ENCODE data around the gene SLC66A1. TPM values are rescaled to one million over a fixed set of nuclear protein-coding genes. Genes with fewer than 3 reads are reported as not detected.
"Not testable (repeated sequence)": the region's sequence is repeated elsewhere in the genome, so short reads cannot be mapped to it uniquely, and the experiment has no call there.

SLC66A1 gene
- total RNA-seq, 2 experiments from 2014 or later: 3.6 TPM

DNA sequence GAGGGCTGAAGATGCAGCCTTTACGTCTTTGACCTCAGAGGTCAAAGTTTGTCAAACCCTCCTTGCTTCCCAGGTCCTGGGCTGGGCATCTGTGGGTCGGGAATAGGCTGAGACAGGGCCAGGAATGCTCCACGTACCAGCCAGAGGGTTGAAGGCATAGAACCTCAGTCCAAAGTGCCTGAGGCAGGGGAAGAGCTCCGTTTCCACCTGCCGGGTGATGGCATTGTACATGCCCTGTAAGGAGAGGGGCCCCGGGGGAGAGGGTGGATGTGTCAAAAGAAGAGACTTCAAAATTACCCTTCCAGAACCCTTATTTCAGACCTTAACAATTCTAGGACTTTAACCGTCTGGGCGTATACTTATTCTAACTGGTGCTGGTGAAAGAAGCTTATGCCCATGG is 27.2 kb upstream of the SLC66A1 start:
- Mint-ChIP-seq H3K9me3 (no peaks in the 10 kb centered on the region), H3K27ac (no peak overlapping the region), H3K36me3 (ENCODE audit: low read depth) (no peaks in the 10 kb centered on the region), H3K4me3 (no peak overlapping the region), H3K27me3 (peaks cover 14% of the 10 kb centered on the region), H3K4me1 (ENCODE audit: low read depth) (peaks cover 3% of the 10 kb centered on the region)
- ChIA-PET POLR2A (no interaction called here), CTCF (no interaction called here)
- TF ChIP-seq, protein P1, sequence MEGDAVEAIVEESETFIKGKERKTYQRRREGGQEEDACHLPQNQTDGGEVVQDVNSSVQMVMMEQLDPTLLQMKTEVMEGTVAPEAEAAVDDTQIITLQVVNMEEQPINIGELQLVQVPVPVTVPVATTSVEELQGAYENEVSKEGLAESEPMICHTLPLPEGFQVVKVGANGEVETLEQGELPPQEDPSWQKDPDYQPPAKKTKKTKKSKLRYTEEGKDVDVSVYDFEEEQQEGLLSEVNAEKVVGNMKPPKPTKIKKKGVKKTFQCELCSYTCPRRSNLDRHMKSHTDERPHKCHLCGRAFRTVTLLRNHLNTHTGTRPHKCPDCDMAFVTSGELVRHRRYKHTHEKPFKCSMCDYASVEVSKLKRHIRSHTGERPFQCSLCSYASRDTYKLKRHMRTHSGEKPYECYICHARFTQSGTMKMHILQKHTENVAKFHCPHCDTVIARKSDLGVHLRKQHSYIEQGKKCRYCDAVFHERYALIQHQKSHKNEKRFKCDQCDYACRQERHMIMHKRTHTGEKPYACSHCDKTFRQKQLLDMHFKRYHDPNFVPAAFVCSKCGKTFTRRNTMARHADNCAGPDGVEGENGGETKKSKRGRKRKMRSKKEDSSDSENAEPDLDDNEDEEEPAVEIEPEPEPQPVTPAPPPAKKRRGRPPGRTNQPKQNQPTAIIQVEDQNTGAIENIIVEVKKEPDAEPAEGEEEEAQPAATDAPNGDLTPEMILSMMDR (IDR thresholded peaks at IDR 0.05): no peak
- DNase-seq: no peak
- intact Hi-C loops (cut with micrococcal nuclease): no loop called here
- no peak for ATAC-seq

DNA sequence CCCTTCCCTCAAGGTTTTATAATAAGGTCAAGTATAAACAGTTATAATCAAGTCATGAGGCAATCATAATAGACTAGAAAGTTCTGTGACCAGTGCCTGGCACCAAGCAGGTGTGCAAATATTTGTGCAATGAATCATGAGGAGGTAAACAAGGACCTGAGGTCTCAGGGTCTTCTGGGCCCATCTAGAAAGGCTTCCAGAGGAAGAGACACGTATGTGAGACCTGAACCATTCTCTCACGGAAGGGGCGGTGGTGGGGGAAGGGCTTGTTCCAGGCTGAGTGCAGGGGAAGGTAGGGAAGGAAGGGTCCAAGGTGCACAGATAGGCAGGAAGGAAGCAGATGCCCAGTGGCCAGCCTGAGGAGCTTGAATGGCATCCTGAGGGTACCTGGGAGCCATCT is 26.8 kb upstream of the SLC66A1 start:
- POLR2A ChIA-PET; DNase-seq; intact Hi-C loops (cut with micrococcal nuclease); H3K27ac Mint-ChIP-seq; H3K9me3 Mint-ChIP-seq; ATAC-seq; H3K4me3 Mint-ChIP-seq; H3K4me1 Mint-ChIP-seq (ENCODE audit: low read depth); CTCF ChIA-PET; H3K36me3 Mint-ChIP-seq (ENCODE audit: low read depth): not testable (repeated sequence)
- H3K27me3 Mint-ChIP-seq: peaks cover 14% of the 10 kb centered on the region

DNA sequence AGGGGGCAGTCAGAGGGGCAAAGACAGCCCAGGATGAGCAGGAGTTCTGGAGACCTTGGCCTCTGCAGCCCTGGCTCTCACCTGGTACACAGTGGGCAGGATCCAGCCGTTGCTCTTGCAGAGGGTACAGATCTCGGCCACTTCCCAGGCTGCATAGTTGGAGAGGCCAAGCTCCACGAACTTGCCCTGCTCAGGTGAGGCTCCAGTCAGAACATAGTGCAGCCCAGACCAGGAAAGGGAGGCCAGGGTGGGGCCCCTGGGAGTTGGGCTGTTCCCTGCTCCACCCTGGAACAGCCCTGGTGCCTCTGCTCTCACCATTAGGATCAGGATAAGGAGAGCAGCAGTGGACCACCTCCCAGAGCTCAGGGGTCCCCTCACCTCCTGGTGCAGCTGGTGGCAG is 26.3 kb upstream of the SLC66A1 start:
- H3K9me3 Mint-ChIP-seq; DNase-seq; H3K36me3 Mint-ChIP-seq (ENCODE audit: low read depth); H3K4me3 Mint-ChIP-seq; POLR2A ChIA-PET; CTCF ChIA-PET; H3K27ac Mint-ChIP-seq; ATAC-seq; intact Hi-C loops (cut with micrococcal nuclease); H3K4me1 Mint-ChIP-seq (ENCODE audit: low read depth): not testable (repeated sequence)
- H3K27me3 Mint-ChIP-seq: peaks cover 14% of the 10 kb centered on the region

DNA sequence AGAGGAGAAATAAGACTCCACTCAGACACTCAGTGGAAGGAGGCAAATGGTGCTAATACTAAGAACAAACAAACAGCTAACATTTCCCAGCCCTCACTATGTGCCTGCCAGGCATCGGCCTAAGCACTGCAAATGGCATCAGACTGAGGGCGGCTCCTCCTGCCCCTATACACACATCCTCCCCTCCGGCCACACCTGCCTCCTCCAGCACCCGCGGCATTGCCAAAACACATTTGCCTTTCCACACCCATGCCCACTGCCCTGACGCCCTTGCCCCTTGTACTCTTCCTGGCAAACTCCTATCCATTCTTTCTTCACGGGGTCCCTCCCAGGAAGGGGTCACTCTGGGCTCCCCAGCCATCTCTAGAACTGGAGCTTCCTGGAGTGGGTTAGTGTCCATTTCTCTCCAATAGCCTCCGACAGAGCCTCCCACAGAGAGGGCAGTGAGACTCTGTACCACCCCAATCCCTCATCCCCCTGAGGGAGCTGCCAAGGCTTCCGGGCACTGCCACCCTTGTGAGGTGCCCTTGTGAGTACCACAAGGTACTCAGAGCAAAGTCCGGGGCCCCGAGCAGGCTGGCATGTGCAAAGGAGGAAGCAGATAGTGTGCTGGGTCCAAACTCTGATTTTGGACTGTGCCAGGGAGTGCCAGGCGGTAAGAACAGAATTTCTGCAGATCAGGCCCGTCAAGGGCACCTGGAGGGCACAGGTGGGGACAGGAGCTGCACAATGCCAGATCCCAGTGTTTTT is 24.5 kb upstream of the SLC66A1 start:
- intact Hi-C loops (cut with micrococcal nuclease): no loop called here
- peaks cover 3% of the 10 kb centered on the region for H3K4me1 Mint-ChIP-seq (ENCODE audit: low read depth)
- POLR2A ChIA-PET: interaction anchor here (1.0 to 2.0 kb wide), 2 partner anchors 24 to 36 kb away, joined by 3 to 10 read pairs; partner anchors contain the start of genes AKR7A2, EMC1, MRTO4 and SLC66A1
- H3K36me3 Mint-ChIP-seq (ENCODE audit: low read depth): no peaks in the 10 kb centered on the region
- CTCF ChIA-PET: no interaction called here
- H3K27ac Mint-ChIP-seq: no peak overlapping the region
- peaks cover 14% of the 10 kb centered on the region for H3K27me3 Mint-ChIP-seq
- DNase-seq (no peak), ATAC-seq (no peak)
- peak overlapping the region; percentile 9 for H3K4me3 Mint-ChIP-seq
- TF ChIP-seq, protein P1 (IDR thresholded peaks at IDR 0.05): no peak
- no peaks in the 10 kb centered on the region for H3K9me3 Mint-ChIP-seq

DNA sequence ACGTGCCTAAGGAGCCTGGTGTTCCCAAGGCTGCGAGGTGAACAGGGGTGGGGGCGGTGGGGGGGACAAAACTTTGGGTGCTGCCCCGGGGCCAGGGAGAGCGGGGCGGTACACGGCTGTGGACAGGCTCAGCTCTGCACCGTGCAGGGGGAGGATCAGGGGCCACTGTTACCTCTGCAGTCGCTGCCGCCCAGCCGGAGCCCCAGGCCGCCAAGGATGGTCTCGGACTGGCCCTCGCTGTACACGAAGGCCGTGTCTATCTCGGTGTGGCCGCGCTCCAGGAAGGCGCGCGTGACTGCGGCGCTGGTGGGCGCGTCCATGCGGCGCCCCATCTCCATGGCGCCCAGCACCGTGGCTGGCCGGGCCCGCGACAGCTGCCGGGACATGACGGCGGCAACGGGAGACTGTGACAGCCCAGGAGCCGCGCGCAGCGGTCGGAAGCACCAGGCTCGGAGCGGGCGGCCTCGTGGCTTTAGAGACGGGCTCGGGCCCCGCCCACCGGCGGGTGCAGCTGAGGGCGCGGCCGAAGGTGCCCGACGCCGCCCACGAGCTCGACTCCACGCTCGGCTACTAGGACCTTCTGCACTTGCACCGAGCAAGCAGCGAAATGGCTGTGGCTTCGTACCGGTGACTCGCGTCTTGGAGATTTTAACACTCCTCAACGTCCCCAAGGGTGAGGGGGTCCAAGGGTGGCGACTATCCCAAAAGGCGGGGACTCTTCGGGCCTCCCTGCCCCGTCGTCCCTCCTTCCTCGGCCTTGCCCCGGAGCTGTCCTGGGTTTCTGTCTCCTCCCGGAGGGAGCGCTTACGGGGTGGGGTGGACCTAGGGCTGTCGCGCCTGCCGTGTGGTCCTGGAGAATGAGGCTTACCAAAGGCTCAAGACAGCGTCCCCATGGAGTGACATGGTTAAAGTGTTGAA is 23.5 kb upstream of the SLC66A1 start, which contains the start of gene AKR7A3:
Gene AKR7A3, minus strand, starts transcription at position 447 of the 918 bp plus-strand sequence. Its CDS starts 61 bp downstream, at position 386.
- Mint-ChIP-seq H3K4me3 (peak within 1 kb of the TSS; percentile 56), H3K27me3 (peaks cover 14% of the 10 kb centered on the region)
- peak; percentile 81 for DNase-seq
- ATAC-seq: peak; percentile 97
- H3K27ac Mint-ChIP-seq; H3K9me3 Mint-ChIP-seq; intact Hi-C loops (cut with micrococcal nuclease); H3K36me3 Mint-ChIP-seq (ENCODE audit: low read depth); H3K4me1 Mint-ChIP-seq (ENCODE audit: low read depth): not testable (repeated sequence)
- ChIA-PET CTCF (interaction anchor here (1.4 kb wide), 1 partner anchor 374 kb away, joined by 5 read pairs; no protein-coding TSS in a partner anchor), POLR2A (interaction anchor here (0.6 to 2.0 kb wide), 5 partner anchors 11 to 47 kb away, joined by 3 to 10 read pairs (median 3); partner anchors contain the start of genes AKR7A2, EMC1, MRTO4 and SLC66A1)

DNA sequence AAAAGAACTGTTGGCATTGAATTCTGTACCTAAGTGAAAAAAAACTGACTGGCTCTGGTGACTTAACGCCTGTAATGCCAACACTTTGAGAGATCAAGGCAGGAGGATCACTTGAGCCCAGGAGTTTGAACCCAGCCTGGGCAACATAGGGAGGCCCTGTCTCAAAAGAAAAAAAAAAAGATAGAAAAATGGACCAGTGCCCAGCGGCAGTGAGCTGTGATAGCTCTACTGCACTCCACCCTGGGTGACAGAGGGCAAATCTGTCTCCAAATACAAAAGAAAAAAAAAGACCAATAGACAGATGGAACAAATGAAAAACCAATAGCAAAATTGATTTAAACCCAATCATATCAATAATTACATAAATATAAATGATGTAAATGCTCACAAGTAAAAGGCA is 22.9 kb upstream of the SLC66A1 start:
- Mint-ChIP-seq H3K36me3 (ENCODE audit: low read depth) (peaks cover 6% of the 10 kb centered on the region), H3K9me3 (peaks cover 2% of the 10 kb centered on the region), H3K4me3 (peak overlapping the region; percentile 56), H3K27me3 (peaks cover 14% of the 10 kb centered on the region), H3K27ac (no peak overlapping the region), H3K4me1 (ENCODE audit: low read depth) (peaks cover 3% of the 10 kb centered on the region)
- intact Hi-C loops (cut with micrococcal nuclease): no loop called here
- ChIA-PET POLR2A (interaction anchor here (0.8 to 2.0 kb wide), 3 partner anchors 32 to 46 kb away, joined by 3 to 10 read pairs (median 3); partner anchors contain the start of genes EMC1 and MRTO4), CTCF (interaction anchor here (1.4 kb wide), 1 partner anchor 373 kb away, joined by 5 read pairs; no protein-coding TSS in a partner anchor)
- no peak for ATAC-seq
- DNase-seq: no peak
- TF ChIP-seq, protein P1 (IDR thresholded peaks at IDR 0.05): no peak

Data from activated CD8-positive, alpha-beta T cell treated with anti-CD3 and anti-CD28 coated beads for 36 hours (primary cell).